GM18858 (cell line): Measurements from ENCODE around the gene SELPLG.
"Not testable (repeated sequence)": the region's sequence is repeated elsewhere in the genome, so short reads cannot be mapped to it uniquely, and the experiment has no call there.

Experiments used
- ATAC-seq: cut with Tn5 transposase; IDR thresholded peaks from one replicate; pipeline ENCODE4 v1.9.1; 2021; ENCODE audit not compliant: unreplicated experiment

The SELPLG gene

GRCh38 chr12:108656247-108656646 is 22.6 kb upstream of the SELPLG start:
- ATAC-seq, result not testable (repeated sequence)

GRCh38 chr12:108655812-108656175 is 22.1 kb upstream of the SELPLG start:
- not testable (repeated sequence) for ATAC-seq

GRCh38 chr12:108654622-108655021 is 20.9 kb upstream of the SELPLG start:
- ATAC-seq, result not testable (repeated sequence)

GRCh38 chr12:108653922-108654321 is 20.2 kb upstream of the SELPLG start:
- no peak for ATAC-seq

GRCh38 chr12:108653082-108653516 is 19.4 kb upstream of the SELPLG start:
- no peak for ATAC-seq

- no peak for ATAC-seq
Measured at GRCh38 chr12:108650083-108650482, 16.4 kb upstream of the SELPLG start.

- ATAC-seq, result no peak
Measured at GRCh38 chr12:108649669-108650068, 16.0 kb upstream of the SELPLG start.

- no peak for ATAC-seq
Measured at GRCh38 chr12:108649126-108649525, 15.4 kb upstream of the SELPLG start.

GRCh38 chr12:108648371-108648770 is 14.7 kb upstream of the SELPLG start:
- ATAC-seq, result no peak

- no peak for ATAC-seq
Measured at GRCh38 chr12:108647585-108648287, 14.0 kb upstream of the SELPLG start.

GRCh38 chr12:108646600-108647579 is 13.2 kb upstream of the SELPLG start:
- ATAC-seq, result no peak

- no peak for ATAC-seq
Measured at GRCh38 chr12:108645686-108646599, 12.2 kb upstream of the SELPLG start.

- no peak for ATAC-seq
Measured at GRCh38 chr12:108644811-108645120, 11.1 kb upstream of the SELPLG start.

- ATAC-seq, result no peak
Measured at GRCh38 chr12:108643941-108644810, 10.5 kb upstream of the SELPLG start.

GRCh38 chr12:108642899-108643654 is 9.4 kb upstream of the SELPLG start:
- ATAC-seq, result no peak

GRCh38 chr12:108642269-108642870 is 8.7 kb upstream of the SELPLG start:
- no peak for ATAC-seq

- no peak for ATAC-seq
Measured at GRCh38 chr12:108641446-108642268, 8.0 kb upstream of the SELPLG start.

GRCh38 chr12:108640802-108641445 is 7.2 kb upstream of the SELPLG start:
- no peak for ATAC-seq
